ENCODE results near the gene AP2A1. TPM values are rescaled to one million over a fixed set of nuclear protein-coding genes. Genes with fewer than 3 reads are reported as not detected.

AP2A1 gene
- total and polyA plus RNA-seq, 2 of the 13 experiments (the other 11 are each of a cell fraction or from before 2014, with no cell fraction given): 22.7 to 39.7 TPM

DNA sequence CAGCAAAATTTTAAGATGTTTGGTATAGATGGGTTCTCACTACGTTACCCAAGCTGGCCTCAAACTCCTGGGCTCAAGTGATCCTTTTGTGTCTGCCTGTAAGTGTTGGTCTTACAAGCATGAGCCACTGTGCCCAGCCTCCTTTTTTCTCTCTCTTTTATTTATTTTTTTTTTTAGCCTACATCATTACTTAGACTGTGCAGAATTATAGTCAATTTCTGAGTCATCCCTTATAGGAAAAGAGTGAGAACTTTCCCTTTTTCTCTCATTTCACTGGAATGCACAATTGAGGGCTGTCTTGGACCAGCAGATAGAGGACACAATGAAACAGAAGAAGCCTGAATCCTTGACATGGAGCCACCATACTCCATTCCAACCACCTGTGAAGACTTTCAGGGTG lies 17.0 kb upstream of the AP2A1 start:
- in situ Hi-C loops (cut with HindIII; ENCODE audit: extremely low pct_ligation_motif_present, low pct_unique_long_range_greater_than_20kb): no loop called here
- DNase-seq (ENCODE audit: low spot score): no peak
- 38% methylated on average over 1 of the region's 1 CpG for WGBS (ENCODE audit: low lambda C conversion rate)
- POLR2A ChIA-PET: no interaction called here
- Histone ChIP-seq H3K4me1 (ENCODE audit: insufficient read depth, low read length) (no peaks in the 10 kb centered on the region), H3K36me3 (replicated peaks in 1 of 2; ENCODE audit: control insufficient read depth in 1 of 2, insufficient read depth in 2 of 2, low read length in 2 of 2) (no peaks in the 10 kb centered on the region), H3K27ac (ENCODE audit: extremely low read length, insufficient read depth, low read length) (no peak overlapping the region), H3K4me3 (replicated peaks in 1 of 3; ENCODE audit: insufficient read depth in 1 of 3, low read depth in 2 of 3, low read length in 3 of 3) (no peak overlapping the region), H3K9ac (ENCODE audit: insufficient read depth, low read depth, low read length) (no peak overlapping the region), H3K79me2 (ENCODE audit: insufficient read depth, low read length) (no peaks in the 10 kb centered on the region), H3K9me3 (ENCODE audit: low read length) (peaks cover 8% of the 10 kb centered on the region; the same call in 1 of the 2 replicates), H4K20me1 (ENCODE audit: insufficient read depth, low read length) (no peaks in the 10 kb centered on the region), H3K4me2 (ENCODE audit: low read depth, low read length) (no peak overlapping the region), H3K27me3 (ENCODE audit: control insufficient read depth in 1 of 2, insufficient read depth in 2 of 2, low read length in 2 of 2) (no peaks in the 10 kb centered on the region; a peak in 1 of 5 replicates), H2AFZ (ENCODE audit: low read length) (no peak overlapping the region)
- no peak for TF ChIP-seq ZBTB7B (CRISPR knock-in tag; IDR thresholded peaks at IDR 0.05)
- TF ChIP-seq MATR3 (CRISPR knock-in tag; IDR thresholded peaks at IDR 0.05): no peak
- TF ChIP-seq KAT8 (CRISPR knock-in tag; IDR thresholded peaks at IDR 0.05): no peak
- TF ChIP-seq, protein P1, sequence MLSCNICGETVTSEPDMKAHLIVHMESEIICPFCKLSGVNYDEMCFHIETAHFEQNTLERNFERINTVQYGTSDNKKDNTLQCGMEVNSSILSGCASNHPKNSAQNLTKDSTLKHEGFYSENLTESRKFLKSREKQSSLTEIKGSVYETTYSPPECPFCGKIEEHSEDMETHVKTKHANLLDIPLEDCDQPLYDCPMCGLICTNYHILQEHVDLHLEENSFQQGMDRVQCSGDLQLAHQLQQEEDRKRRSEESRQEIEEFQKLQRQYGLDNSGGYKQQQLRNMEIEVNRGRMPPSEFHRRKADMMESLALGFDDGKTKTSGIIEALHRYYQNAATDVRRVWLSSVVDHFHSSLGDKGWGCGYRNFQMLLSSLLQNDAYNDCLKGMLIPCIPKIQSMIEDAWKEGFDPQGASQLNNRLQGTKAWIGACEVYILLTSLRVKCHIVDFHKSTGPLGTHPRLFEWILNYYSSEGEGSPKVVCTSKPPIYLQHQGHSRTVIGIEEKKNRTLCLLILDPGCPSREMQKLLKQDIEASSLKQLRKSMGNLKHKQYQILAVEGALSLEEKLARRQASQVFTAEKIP (CRISPR knock-in tag; IDR thresholded peaks at IDR 0.05; ENCODE audit: borderline replicate concordance): no peak
- TF ChIP-seq, protein P2, sequence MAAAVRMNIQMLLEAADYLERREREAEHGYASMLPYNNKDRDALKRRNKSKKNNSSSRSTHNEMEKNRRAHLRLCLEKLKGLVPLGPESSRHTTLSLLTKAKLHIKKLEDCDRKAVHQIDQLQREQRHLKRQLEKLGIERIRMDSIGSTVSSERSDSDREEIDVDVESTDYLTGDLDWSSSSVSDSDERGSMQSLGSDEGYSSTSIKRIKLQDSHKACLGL (CRISPR knock-in tag; IDR thresholded peaks at IDR 0.05): no peak
- no peak for TF ChIP-seq IKZF1 (IDR thresholded peaks at IDR 0.05)
- no peak for TF ChIP-seq CEBPG (CRISPR knock-in tag; IDR thresholded peaks at IDR 0.05)
- no peak for TF ChIP-seq MTF1 (CRISPR knock-in tag; IDR thresholded peaks at IDR 0.05)
- TF ChIP-seq RARA (CRISPR knock-in tag; IDR thresholded peaks at IDR 0.05): no peak
- TF ChIP-seq ZNF337 (CRISPR knock-in tag; IDR thresholded peaks at IDR 0.05; ENCODE audit: borderline replicate concordance, low read depth): no peak
- no peak for TF ChIP-seq MIER2 (CRISPR knock-in tag; IDR thresholded peaks at IDR 0.05)
- no peak for TF ChIP-seq SMYD3 (CRISPR knock-in tag; IDR thresholded peaks at IDR 0.05)
- no peak for TF ChIP-seq ZNF24 (IDR thresholded peaks at IDR 0.05)
- no peak for TF ChIP-seq ZNF138 (CRISPR knock-in tag; IDR thresholded peaks at IDR 0.05; ENCODE audit: low read depth)
- TF ChIP-seq JARID2 (CRISPR knock-in tag; IDR thresholded peaks at IDR 0.05; ENCODE audit: insufficient replicate concordance): no peak
- no peak for TF ChIP-seq ZNF670 (CRISPR knock-in tag; IDR thresholded peaks at IDR 0.05; ENCODE audit: borderline replicate concordance)
- TF ChIP-seq RBFOX2 (IDR thresholded peaks at IDR 0.05; ENCODE audit: low read depth, low read length): no peak
- TF ChIP-seq ZNF224 (CRISPR knock-in tag; IDR thresholded peaks at IDR 0.05): no peak
- no peak for ATAC-seq
- no TSS peak for BruUV-seq (replicated peaks)
- no peak for FAIRE-seq
- intact Hi-C loops (cut with micrococcal nuclease; ENCODE audit: unreplicated experiment): no loop called here
- CTCF ChIA-PET (ENCODE audit: low intra/inter-chr PET ratio, low total read pairs): no interaction called here
